HepG2 (cell line): ENCODE measurements around the gene TXNIP. TPM values are rescaled to one million over a fixed set of nuclear protein-coding genes. Genes with fewer than 3 reads are reported as not detected.

Experiments
- ATRX ChIP-seq: sonication (generic); formaldehyde crosslinking; IDR thresholded peaks from 2 replicates; pipeline ENCODE4 v1.4.0; 2020; ENCODE audit warnings: missing genetic modification reagents, borderline replicate concordance
- KLF11 ChIP-seq: IDR thresholded peaks from 2 replicates; pipeline ENCODE4 v1.6.1; 2016; ENCODE audit warnings: missing compliant biosample characterization
- PCBP1 ChIP-seq: fragments of 200-400 bp; formaldehyde crosslinking; IDR thresholded peaks from 2 replicates; pipeline ENCODE4 v1.6.1; 2017; ENCODE audit warnings: mild to moderate bottlenecking, low read depth, low read length, borderline replicate concordance
- SP4 ChIP-seq: sonication (generic); formaldehyde crosslinking; IDR thresholded peaks from 2 replicates; pipeline ENCODE4 v1.8.1; 2023; ENCODE audit warnings: mild to moderate bottlenecking, missing genetic modification reagents
- STAT5B ChIP-seq: sonication (generic); formaldehyde crosslinking; IDR thresholded peaks from 2 replicates; pipeline ENCODE4 v1.4.0; 2020; ENCODE audit warnings: missing genetic modification reagents
- THAP11 ChIP-seq: IDR thresholded peaks from 2 replicates; pipeline ENCODE4 v1.6.1; 2016; ENCODE audit warnings: missing biosample characterization, missing genetic modification reagents
- ZNF205 ChIP-seq: IDR thresholded peaks from 2 replicates; pipeline ENCODE4 v1.6.1; 2018; ENCODE audit warnings: missing biosample characterization, missing genetic modification reagents
- ZNF331 ChIP-seq: sonication (generic); formaldehyde crosslinking; IDR thresholded peaks from 2 replicates; pipeline ENCODE4 v1.4.0; 2020; ENCODE audit warnings: missing genetic modification reagents
- ZNF589 ChIP-seq: sonication (generic); formaldehyde crosslinking; conservative IDR thresholded peaks from 2 replicates; pipeline ENCODE4 v1.8.0; 2022; ENCODE audit warnings: mild to moderate bottlenecking, moderate library complexity, missing genetic modification reagents
- ZNF7 ChIP-seq: IDR thresholded peaks from 2 replicates; pipeline ENCODE4 v1.6.1; 2016; ENCODE audit warnings: missing biosample characterization, missing genetic modification reagents
- ZNF883 ChIP-seq: sonication (generic); formaldehyde crosslinking; IDR thresholded peaks from 2 replicates; pipeline ENCODE4 v1.5.1; 2020; ENCODE audit warnings: mild to moderate bottlenecking, missing genetic modification reagents; ENCODE audit errors: not compliant biosample characterization
- polyA plus RNA-seq, 8 experiments: library from polyadenylated mRNA; depleted of rRNA in 3 of 8; stranded (reverse) in 7 of 8; unstranded in 1 of 8; fragments of >200 nt; fragmentation: Illumina TruSeq in 4 of 8; extraction: Trizol in 4 of 8; gene quantifications; 2 replicates each; pipeline versions ENCODE4 v1.2.1 to v1.2.3, GENCODE V29; 2011 to 2016; ENCODE audit warnings: low read depth in 4 of 8, missing spikeins in 1 of 8, mixed read lengths in 1 of 8; ENCODE audit not compliant: insufficient read depth in 1 of 8
- total RNA-seq, 5 experiments: library from RNA; depleted of rRNA; stranded (reverse); fragments of >200 nt; fragmentation: Illumina TruSeq; extraction: Trizol; gene quantifications; 2 replicates each; pipeline ENCODE4 v1.2.3, GENCODE V29; 2016; ENCODE audit warnings: low read depth in 1 of 5
- TF ChIP-seq, protein P1 (sequence below): sonication (generic); formaldehyde crosslinking; IDR thresholded peaks from 2 replicates; pipeline ENCODE4 v1.4.0; 2020; ENCODE audit warnings: missing genetic modification reagents
- TF ChIP-seq, protein P2 (sequence below): sonication (generic); formaldehyde crosslinking; IDR thresholded peaks from 2 replicates; pipeline ENCODE4 v1.5.0; 2020; ENCODE audit warnings: mild to moderate bottlenecking, missing genetic modification reagents, borderline replicate concordance
- TF ChIP-seq, protein P3 (sequence below): sonication (generic); formaldehyde crosslinking; IDR thresholded peaks from 2 replicates; pipeline ENCODE4 v1.5.0; 2020; ENCODE audit warnings: missing genetic modification reagents
- TF ChIP-seq, protein P4 (sequence below): sonication (generic); formaldehyde crosslinking; IDR thresholded peaks from 2 replicates; pipeline ENCODE4 v1.5.1; 2020; ENCODE audit warnings: missing genetic modification reagents, mild to moderate bottlenecking, borderline replicate concordance

The TXNIP gene
- total and polyA plus RNA-seq, 2 of the 13 experiments (the other 11 are each of a cell fraction or from before 2014, with no cell fraction given), result 24.4 to 237 TPM

- TF ChIP-seq THAP11 (CRISPR knock-in tag) (peak; percentile 68), ZNF883 (CRISPR knock-in tag) (no peak), ZNF331 (CRISPR knock-in tag) (peak; percentile 70; the same call in 1 of the 2 replicates), STAT5B (no peak), PCBP1 (no peak), ATRX (CRISPR knock-in tag) (no peak), SP4 (no peak), ZNF205 (CRISPR knock-in tag) (0 out of 2 replicates have a peak, but pooled peaks have one; percentile 32), KLF11 (CRISPR knock-in tag) (no peak), ZNF589 (CRISPR knock-in tag) (no peak), ZNF7 (CRISPR knock-in tag) (no peak)
- TF ChIP-seq, protein P1, sequence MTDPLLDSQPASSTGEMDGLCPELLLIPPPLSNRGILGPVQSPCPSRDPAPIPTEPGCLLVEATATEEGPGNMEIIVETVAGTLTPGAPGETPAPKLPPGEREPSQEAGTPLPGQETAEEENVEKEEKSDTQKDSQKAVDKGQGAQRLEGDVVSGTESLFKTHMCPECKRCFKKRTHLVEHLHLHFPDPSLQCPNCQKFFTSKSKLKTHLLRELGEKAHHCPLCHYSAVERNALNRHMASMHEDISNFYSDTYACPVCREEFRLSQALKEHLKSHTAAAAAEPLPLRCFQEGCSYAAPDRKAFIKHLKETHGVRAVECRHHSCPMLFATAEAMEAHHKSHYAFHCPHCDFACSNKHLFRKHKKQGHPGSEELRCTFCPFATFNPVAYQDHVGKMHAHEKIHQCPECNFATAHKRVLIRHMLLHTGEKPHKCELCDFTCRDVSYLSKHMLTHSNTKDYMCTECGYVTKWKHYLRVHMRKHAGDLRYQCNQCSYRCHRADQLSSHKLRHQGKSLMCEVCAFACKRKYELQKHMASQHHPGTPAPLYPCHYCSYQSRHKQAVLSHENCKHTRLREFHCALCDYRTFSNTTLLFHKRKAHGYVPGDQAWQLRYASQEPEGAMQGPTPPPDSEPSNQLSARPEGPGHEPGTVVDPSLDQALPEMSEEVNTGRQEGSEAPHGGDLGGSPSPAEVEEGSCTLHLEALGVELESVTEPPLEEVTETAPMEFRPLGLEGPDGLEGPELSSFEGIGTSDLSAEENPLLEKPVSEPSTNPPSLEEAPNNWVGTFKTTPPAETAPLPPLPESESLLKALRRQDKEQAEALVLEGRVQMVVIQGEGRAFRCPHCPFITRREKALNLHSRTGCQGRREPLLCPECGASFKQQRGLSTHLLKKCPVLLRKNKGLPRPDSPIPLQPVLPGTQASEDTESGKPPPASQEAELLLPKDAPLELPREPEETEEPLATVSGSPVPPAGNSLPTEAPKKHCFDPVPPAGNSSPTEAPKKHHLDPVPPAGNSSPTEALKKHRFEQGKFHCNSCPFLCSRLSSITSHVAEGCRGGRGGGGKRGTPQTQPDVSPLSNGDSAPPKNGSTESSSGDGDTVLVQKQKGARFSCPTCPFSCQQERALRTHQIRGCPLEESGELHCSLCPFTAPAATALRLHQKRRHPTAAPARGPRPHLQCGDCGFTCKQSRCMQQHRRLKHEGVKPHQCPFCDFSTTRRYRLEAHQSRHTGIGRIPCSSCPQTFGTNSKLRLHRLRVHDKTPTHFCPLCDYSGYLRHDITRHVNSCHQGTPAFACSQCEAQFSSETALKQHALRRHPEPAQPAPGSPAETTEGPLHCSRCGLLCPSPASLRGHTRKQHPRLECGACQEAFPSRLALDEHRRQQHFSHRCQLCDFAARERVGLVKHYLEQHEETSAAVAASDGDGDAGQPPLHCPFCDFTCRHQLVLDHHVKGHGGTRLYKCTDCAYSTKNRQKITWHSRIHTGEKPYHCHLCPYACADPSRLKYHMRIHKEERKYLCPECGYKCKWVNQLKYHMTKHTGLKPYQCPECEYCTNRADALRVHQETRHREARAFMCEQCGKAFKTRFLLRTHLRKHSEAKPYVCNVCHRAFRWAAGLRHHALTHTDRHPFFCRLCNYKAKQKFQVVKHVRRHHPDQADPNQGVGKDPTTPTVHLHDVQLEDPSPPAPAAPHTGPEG (CRISPR knock-in tag), result no peak
- TF ChIP-seq, protein P2, sequence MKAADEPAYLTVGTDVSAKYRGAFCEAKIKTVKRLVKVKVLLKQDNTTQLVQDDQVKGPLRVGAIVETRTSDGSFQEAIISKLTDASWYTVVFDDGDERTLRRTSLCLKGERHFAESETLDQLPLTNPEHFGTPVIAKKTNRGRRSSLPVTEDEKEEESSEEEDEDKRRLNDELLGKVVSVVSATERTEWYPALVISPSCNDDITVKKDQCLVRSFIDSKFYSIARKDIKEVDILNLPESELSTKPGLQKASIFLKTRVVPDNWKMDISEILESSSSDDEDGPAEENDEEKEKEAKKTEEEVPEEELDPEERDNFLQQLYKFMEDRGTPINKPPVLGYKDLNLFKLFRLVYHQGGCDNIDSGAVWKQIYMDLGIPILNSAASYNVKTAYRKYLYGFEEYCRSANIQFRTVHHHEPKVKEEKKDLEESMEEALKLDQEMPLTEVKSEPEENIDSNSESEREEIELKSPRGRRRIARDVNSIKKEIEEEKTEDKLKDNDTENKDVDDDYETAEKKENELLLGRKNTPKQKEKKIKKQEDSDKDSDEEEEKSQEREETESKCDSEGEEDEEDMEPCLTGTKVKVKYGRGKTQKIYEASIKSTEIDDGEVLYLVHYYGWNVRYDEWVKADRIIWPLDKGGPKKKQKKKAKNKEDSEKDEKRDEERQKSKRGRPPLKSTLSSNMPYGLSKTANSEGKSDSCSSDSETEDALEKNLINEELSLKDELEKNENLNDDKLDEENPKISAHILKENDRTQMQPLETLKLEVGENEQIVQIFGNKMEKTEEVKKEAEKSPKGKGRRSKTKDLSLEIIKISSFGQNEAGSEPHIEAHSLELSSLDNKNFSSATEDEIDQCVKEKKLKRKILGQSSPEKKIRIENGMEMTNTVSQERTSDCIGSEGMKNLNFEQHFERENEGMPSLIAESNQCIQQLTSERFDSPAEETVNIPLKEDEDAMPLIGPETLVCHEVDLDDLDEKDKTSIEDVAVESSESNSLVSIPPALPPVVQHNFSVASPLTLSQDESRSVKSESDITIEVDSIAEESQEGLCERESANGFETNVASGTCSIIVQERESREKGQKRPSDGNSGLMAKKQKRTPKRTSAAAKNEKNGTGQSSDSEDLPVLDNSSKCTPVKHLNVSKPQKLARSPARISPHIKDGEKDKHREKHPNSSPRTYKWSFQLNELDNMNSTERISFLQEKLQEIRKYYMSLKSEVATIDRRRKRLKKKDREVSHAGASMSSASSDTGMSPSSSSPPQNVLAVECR (CRISPR knock-in tag), result peak; percentile 25; the same call in 1 of the 2 replicates
- TF ChIP-seq, protein P3, sequence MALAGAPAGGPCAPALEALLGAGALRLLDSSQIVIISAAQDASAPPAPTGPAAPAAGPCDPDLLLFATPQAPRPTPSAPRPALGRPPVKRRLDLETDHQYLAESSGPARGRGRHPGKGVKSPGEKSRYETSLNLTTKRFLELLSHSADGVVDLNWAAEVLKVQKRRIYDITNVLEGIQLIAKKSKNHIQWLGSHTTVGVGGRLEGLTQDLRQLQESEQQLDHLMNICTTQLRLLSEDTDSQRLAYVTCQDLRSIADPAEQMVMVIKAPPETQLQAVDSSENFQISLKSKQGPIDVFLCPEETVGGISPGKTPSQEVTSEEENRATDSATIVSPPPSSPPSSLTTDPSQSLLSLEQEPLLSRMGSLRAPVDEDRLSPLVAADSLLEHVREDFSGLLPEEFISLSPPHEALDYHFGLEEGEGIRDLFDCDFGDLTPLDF, result no peak
- TF ChIP-seq, protein P4, sequence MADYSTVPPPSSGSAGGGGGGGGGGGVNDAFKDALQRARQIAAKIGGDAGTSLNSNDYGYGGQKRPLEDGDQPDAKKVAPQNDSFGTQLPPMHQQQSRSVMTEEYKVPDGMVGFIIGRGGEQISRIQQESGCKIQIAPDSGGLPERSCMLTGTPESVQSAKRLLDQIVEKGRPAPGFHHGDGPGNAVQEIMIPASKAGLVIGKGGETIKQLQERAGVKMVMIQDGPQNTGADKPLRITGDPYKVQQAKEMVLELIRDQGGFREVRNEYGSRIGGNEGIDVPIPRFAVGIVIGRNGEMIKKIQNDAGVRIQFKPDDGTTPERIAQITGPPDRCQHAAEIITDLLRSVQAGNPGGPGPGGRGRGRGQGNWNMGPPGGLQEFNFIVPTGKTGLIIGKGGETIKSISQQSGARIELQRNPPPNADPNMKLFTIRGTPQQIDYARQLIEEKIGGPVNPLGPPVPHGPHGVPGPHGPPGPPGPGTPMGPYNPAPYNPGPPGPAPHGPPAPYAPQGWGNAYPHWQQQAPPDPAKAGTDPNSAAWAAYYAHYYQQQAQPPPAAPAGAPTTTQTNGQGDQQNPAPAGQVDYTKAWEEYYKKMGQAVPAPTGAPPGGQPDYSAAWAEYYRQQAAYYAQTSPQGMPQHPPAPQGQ, result no peak
Observed at GRCh38 chr1:146020058-146021049, 24.0 kb upstream of the TXNIP start (continued).
